GM18870 (cell line): ENCODE measurements around the gene DRGX.

ENCODE experiments used
- ATAC-seq: cut with Tn5 transposase; IDR thresholded peaks from one replicate; pipeline ENCODE4 v1.9.1; 2021; ENCODE audit warnings: moderate library complexity; ENCODE audit not compliant: unreplicated experiment

DRGX gene

DNA sequence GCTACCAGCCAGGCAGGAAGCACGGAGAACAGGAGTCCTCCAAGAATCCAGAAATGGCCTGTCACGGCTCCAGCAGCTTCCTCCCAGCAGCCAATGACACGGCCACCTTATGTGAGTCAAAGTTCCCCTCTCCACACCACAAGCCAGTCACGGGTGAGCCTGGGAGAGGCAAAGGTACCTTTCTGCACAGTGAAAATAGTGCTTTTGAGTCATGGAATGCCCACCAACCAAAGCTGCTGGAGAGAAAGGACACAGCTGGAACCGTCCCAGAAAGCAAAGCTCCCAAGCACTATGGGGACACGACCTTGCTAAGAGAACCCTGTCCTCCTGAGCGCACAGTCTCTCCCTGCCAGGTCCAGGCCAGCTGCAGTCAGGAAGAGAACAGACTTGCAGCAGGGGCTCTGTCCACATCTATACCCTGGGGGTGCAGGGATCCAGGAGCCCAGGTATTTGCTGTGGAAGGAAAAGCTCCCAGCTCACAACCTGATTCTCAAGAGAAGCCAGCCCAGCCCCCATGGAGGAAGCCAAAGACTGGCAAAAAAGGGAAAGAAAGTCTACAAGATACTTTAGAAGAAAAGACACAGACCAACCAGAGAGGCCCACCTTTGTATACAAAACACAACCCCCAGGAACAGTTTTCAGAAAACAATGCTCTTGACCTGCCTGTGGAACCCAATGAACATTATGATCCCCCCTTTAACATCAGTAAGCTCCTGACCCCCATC is 72.6 kb downstream of the DRGX start:
- no peak for ATAC-seq

DNA sequence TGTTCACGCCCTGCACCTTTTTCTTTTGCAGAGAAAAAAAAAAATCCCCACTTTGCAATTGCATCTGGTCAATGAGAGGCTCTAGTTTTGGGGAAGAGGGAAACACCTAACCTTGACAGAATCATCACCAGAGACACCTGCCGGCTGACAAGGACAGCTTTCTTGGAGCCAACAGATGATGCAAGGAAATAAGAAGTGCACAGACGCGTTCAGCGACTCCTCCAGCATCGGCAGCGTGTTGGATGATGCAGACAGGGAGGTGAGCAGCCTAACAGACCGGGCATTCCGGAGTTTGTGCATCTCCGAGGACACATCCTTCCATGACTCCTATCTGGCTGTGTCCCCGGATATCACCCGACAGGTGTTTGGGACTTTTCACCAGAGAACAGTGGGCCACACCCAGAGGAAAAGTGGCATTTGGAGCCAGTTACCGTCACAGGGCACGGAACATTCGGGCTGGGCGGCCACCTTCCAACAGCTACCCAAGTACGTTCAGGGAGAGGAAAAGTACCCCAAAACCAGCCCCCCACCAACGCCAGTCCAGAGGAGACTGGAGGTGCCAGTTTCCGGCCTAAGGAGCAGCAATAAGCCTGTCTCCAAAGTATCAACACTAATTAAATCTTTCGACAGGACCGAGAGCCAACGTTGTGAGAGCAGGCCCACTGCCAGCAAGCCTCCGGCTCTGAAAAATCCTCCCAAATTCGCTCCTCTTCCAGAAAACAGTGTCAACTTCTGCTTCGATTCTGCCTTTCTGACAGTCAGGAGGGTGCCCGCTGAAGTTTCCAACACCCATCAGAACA is 73.3 kb downstream of the DRGX start:
- no peak for ATAC-seq

- ATAC-seq: no peak
These were observed 74.9 kb downstream of the DRGX start for GRCh38 chr10:49321021-49321420.

GRCh38 chr10:49320191-49320590 is 75.7 kb downstream of the DRGX start:
- no peak for ATAC-seq

DNA sequence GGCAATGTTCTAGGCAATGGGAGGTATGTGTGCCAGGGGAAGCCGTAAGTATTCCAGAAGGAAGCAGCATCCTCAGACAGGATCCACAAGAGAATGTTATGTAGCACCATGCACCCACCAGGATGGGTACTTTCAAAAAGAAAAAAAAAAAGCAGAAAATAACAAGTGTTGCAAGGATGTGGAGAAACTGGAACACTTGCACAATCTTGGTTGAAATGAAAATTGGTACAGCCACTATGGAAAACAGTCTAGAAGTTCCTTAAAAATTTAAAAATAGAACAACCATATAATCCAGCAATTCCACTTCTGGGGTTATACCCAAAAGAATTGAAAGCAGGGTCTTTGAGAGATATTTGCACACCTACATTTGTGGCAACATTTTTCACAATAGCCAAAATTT is 76.7 kb downstream of the DRGX start:
- no peak for ATAC-seq

DNA sequence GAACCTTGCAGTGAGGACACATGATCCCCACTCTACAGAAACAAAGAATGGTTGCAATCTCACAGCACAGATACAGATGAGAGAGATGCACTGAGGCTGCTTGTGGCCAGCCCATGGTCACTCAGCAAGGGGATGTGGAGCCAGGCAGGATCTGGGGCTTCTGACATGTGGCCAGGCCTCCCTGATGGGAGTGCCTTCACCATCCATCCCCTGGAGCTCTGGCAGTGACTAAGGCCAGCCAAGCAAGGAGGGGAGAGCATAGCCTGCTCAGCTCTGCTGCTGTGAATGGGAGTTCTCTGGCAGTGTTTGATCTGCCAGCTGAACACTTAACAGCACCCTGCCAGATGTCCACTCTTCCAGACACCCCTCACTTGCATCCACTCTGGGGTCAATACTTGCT is 77.1 kb downstream of the DRGX start:
- no peak for ATAC-seq

DNA sequence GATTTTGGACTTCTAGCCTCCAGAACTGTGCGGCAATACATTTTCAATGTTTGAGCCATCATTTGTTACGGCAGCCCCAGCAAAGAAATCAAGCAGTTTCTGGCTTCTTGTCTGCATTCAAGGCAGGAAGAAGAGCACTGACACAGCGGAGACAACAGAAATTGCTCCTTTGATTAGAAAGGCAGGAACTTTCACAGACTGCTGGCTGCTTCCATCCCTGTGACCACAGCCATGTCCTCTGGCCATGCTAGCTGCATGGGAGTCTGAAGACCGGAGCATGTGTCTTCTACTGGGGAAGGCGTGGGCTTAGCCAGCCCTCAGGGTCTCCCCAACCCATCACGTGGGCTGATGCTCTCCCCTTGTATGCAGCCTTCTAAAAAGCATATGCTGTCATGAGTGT is 77.9 kb downstream of the DRGX start:
- no peak for ATAC-seq

DNA sequence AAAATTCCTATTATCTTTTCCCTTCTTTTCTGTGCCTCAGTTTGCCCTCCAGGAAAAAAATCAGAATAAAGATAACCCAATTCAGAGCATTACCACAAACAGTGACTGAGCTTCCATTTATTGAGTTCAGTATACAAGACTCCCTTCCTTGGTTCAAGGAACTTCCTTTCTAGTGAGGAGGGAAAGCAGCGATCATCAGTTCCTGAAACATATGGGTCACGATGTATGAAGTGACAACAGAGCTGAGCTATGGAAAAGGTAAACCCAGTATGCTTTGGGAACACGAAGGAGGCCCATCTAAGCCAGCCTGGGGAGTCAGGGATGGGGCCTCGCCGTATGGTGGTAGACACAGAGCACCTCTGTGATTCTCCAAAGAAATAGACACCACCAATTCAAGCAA is 81.1 kb downstream of the DRGX start:
- no peak for ATAC-seq
